ENCODE results near the gene RPS15A. TPM values are rescaled to one million over a fixed set of nuclear protein-coding genes. Genes with fewer than 3 reads are reported as not detected.
"Not testable (repeated sequence)": the region's sequence is repeated elsewhere in the genome, so short reads cannot be mapped to it uniquely, and the experiment has no call there.

Gene RPS15A
- polyA plus RNA-seq, 3 donors = 1,209 to 2,855 (median 1,397) TPM

DNA sequence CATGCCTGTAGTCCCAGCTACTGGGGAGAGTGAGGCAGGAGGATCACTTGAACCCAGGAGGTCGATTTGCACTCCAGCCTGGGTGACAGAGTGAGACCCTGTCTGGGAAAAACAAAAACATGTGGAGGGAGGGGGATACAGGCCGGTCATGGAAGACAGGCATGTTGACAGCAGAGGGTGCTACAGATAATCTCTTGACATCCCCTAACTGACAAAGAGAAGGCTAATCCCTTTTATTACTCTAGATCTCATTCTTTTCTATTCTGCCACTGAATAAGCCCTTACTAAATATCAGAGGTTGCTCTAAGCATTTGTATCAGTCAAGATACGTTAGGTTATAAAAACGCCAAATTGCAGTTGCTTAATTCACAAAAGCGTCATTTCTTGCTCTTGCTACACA lies 13.8 kb downstream of the RPS15A start:
- H3K36me3 Mint-ChIP-seq; H3K27me3 Mint-ChIP-seq (ENCODE audit: low read depth in 3 of 3); H3K27me3 ChIP-seq (ENCODE audit: control insufficient read depth in 2 of 2, insufficient read depth in 2 of 2, low read length in 2 of 2); H3K4me2 ChIP-seq (replicated peaks; ENCODE audit: extremely low read depth, low read length, poor library complexity, severe bottlenecking); H4K20me1 ChIP-seq (ENCODE audit: insufficient read depth, low read length); DNase-seq; H2AFZ ChIP-seq (ENCODE audit: insufficient read depth, low read depth, low read length, poor library complexity, severe bottlenecking); H3K4me3 ChIP-seq (replicated peaks in 1 of 3; ENCODE audit: low read depth in 2 of 3, low read length in 3 of 3); H3K9ac ChIP-seq (ENCODE audit: insufficient read depth, low read length, poor library complexity, severe bottlenecking); H3K9me3 ChIP-seq (replicated peaks in 1 of 2; ENCODE audit: control insufficient read depth in 1 of 2, insufficient read depth in 1 of 2, low read length in 2 of 2); H3K9me3 Mint-ChIP-seq; H3K79me2 ChIP-seq (ENCODE audit: insufficient read depth, low read length); intact Hi-C loops (cut with micrococcal nuclease); H3K36me3 ChIP-seq (replicated peaks in 1 of 2; ENCODE audit: control insufficient read depth in 1 of 2, insufficient read depth in 2 of 2, low read length in 2 of 2): not testable (repeated sequence)
- WGBS (ENCODE audit: insufficient coverage) = 73% methylated on average over 1 of the region's 5 CpGs
- H3K4me1 Mint-ChIP-seq = peaks cover 31% of the 10 kb centered on the region
- Histone ChIP-seq H3K4me1 (ENCODE audit: control insufficient read depth in 1 of 2, insufficient read depth in 2 of 2, low read length in 2 of 2) (peaks cover 9 to 27% of the 10 kb centered on the region in 2 donors), H3K27ac (ENCODE audit: low read depth in 1 of 2, low read length in 2 of 2) (peak overlapping the region in 1 of 2 donors; percentile 66)
- H3K4me3 Mint-ChIP-seq = peak overlapping the region in 1 of 2 donors; percentile 63
- peak overlapping the region; percentile 25 to 91 (median 83) for H3K27ac Mint-ChIP-seq

DNA sequence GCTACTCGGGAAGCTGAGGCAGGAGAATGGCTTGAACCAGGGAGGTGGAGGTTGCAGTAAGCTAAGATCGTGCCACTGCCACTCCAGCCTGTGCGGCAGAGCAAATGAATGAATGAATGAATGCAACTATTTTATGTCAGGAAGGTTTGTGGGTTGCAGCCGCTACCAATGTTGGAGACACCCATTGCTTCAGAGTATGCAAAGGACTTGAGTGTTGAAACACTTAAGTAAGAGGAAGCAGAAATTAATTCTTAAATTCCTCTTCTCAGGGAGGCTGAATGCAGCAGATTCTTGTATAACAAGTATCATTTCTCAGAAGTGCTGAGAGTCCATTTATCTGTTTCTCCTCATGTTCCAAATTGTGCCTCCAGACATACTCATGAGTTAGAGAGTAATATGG lies 15.5 kb downstream of the RPS15A start:
- H3K9me3 Mint-ChIP-seq; H3K9ac ChIP-seq (ENCODE audit: insufficient read depth, low read length, poor library complexity, severe bottlenecking); H3K36me3 Mint-ChIP-seq; intact Hi-C loops (cut with micrococcal nuclease); H3K27me3 Mint-ChIP-seq (ENCODE audit: low read depth in 3 of 3); H3K4me2 ChIP-seq (replicated peaks; ENCODE audit: extremely low read depth, low read length, poor library complexity, severe bottlenecking); H3K9me3 ChIP-seq (replicated peaks in 1 of 2; ENCODE audit: control insufficient read depth in 1 of 2, insufficient read depth in 1 of 2, low read length in 2 of 2); H2AFZ ChIP-seq (ENCODE audit: insufficient read depth, low read depth, low read length, poor library complexity, severe bottlenecking); H3K79me2 ChIP-seq (ENCODE audit: insufficient read depth, low read length); H3K27me3 ChIP-seq (ENCODE audit: control insufficient read depth in 2 of 2, insufficient read depth in 2 of 2, low read length in 2 of 2); H3K36me3 ChIP-seq (replicated peaks in 1 of 2; ENCODE audit: control insufficient read depth in 1 of 2, insufficient read depth in 2 of 2, low read length in 2 of 2); H4K20me1 ChIP-seq (ENCODE audit: insufficient read depth, low read length): not testable (repeated sequence)
- peaks cover 33% of the 10 kb centered on the region for H3K4me1 Mint-ChIP-seq
- peak overlapping the region in 1 of 2 donors; percentile 67 for H3K27ac ChIP-seq (ENCODE audit: low read depth in 1 of 2, low read length in 2 of 2)
- H3K27ac Mint-ChIP-seq = peak overlapping the region; percentile 74 to 89 (median 83)
- DNase-seq = peak; percentile 21 to 55 (median 32)
- WGBS (ENCODE audit: insufficient coverage) = 100% methylated on average over 1 of the region's 4 CpGs
- peaks cover 9 to 27% of the 10 kb centered on the region in 2 donors for H3K4me1 ChIP-seq (ENCODE audit: control insufficient read depth in 1 of 2, insufficient read depth in 2 of 2, low read length in 2 of 2)
- H3K4me3 ChIP-seq (replicated peaks in 1 of 3; ENCODE audit: low read depth in 2 of 3, low read length in 3 of 3) = peak overlapping the region in 1 of 3 experiments; percentile 5
- H3K4me3 Mint-ChIP-seq = peak overlapping the region in 1 of 2 donors; percentile 31

DNA sequence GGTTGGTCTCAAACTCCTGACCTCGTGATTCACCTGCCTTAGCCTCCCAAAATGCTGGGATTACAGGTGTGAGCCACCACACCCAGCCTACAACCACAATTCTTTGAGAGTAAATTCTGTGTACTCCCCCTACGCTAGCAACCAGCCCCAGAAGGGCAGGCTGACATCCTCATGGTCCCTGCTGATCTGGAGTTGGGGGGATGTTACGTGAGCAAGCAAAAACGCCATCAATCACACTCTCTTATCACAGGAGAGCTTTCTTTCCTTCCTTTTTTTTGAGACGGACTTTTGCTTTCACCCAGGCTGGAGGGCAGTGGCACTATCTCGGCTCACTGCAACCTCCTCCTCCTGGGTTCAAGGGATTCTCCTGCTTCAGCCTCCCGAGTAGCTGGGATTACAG lies 18.0 kb downstream of the RPS15A start:
- H3K4me3 ChIP-seq (replicated peaks in 1 of 3; ENCODE audit: low read depth in 2 of 3, low read length in 3 of 3); H3K27me3 Mint-ChIP-seq (ENCODE audit: low read depth in 3 of 3); intact Hi-C loops (cut with micrococcal nuclease); H4K20me1 ChIP-seq (ENCODE audit: insufficient read depth, low read length); H2AFZ ChIP-seq (ENCODE audit: insufficient read depth, low read depth, low read length, poor library complexity, severe bottlenecking); H3K27ac Mint-ChIP-seq; H3K36me3 Mint-ChIP-seq; H3K36me3 ChIP-seq (replicated peaks in 1 of 2; ENCODE audit: control insufficient read depth in 1 of 2, insufficient read depth in 2 of 2, low read length in 2 of 2); H3K27ac ChIP-seq (ENCODE audit: low read depth in 1 of 2, low read length in 2 of 2); H3K9me3 ChIP-seq (replicated peaks in 1 of 2; ENCODE audit: control insufficient read depth in 1 of 2, insufficient read depth in 1 of 2, low read length in 2 of 2); H3K27me3 ChIP-seq (ENCODE audit: control insufficient read depth in 2 of 2, insufficient read depth in 2 of 2, low read length in 2 of 2); H3K9ac ChIP-seq (ENCODE audit: insufficient read depth, low read length, poor library complexity, severe bottlenecking); DNase-seq; H3K9me3 Mint-ChIP-seq; H3K4me2 ChIP-seq (replicated peaks; ENCODE audit: extremely low read depth, low read length, poor library complexity, severe bottlenecking); H3K79me2 ChIP-seq (ENCODE audit: insufficient read depth, low read length): not testable (repeated sequence)
- 0% methylated on average over 1 of the region's 7 CpGs for WGBS (ENCODE audit: insufficient coverage)
- peaks cover 31% of the 10 kb centered on the region for H3K4me1 Mint-ChIP-seq
- H3K4me1 ChIP-seq (ENCODE audit: control insufficient read depth in 1 of 2, insufficient read depth in 2 of 2, low read length in 2 of 2) = peaks cover 9 to 27% of the 10 kb centered on the region in 2 donors
- peak overlapping the region in 1 of 2 donors; percentile 21 for H3K4me3 Mint-ChIP-seq

DNA sequence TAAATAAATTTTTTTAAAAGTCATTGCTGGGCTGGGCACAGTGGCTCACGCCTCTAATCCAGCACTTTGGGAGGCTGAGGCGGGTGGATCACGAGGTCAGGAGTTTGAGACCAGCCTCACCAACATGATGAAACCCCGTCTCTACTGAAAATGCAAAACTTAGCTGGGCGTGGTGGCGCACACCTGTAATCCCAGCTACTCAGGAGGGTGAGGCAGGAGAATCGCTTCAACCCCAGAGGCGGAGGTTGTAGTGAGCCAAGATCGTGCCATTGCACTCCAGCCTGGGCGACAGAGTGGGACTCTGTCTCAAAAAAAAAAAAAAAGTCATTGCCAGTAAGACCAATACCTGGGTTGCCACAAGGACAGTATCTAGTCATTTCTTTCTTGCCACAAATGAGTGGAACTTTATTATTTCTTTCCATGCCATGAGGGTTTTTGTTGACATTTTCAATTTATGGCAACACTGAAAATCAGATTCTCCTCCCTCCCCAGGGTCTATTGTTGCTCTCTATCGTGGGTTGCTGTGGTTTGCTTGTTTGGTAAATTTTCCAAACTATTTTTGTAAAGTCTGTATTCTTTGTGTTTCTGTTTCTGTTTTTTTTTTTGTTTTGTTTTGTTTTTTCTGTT lies 19.7 kb downstream of the RPS15A start:
- H4K20me1 ChIP-seq (ENCODE audit: insufficient read depth, low read length) = not testable (repeated sequence)

More for the DNA sequence above, 19.7 kb downstream of the RPS15A start:
- H2AFZ ChIP-seq (ENCODE audit: insufficient read depth, low read depth, low read length, poor library complexity, severe bottlenecking); H3K27me3 Mint-ChIP-seq (ENCODE audit: low read depth in 3 of 3); H3K27me3 ChIP-seq (ENCODE audit: control insufficient read depth in 2 of 2, insufficient read depth in 2 of 2, low read length in 2 of 2); H3K36me3 ChIP-seq (replicated peaks in 1 of 2; ENCODE audit: control insufficient read depth in 1 of 2, insufficient read depth in 2 of 2, low read length in 2 of 2); H3K79me2 ChIP-seq (ENCODE audit: insufficient read depth, low read length); H3K27ac ChIP-seq (ENCODE audit: low read depth in 1 of 2, low read length in 2 of 2); DNase-seq; H3K9me3 Mint-ChIP-seq; H3K9ac ChIP-seq (ENCODE audit: insufficient read depth, low read length, poor library complexity, severe bottlenecking); H3K4me2 ChIP-seq (replicated peaks; ENCODE audit: extremely low read depth, low read length, poor library complexity, severe bottlenecking); H3K4me3 ChIP-seq (replicated peaks in 1 of 3; ENCODE audit: low read depth in 2 of 3, low read length in 3 of 3); intact Hi-C loops (cut with micrococcal nuclease); H3K4me3 Mint-ChIP-seq; H3K36me3 Mint-ChIP-seq; H3K27ac Mint-ChIP-seq; H3K9me3 ChIP-seq (replicated peaks in 1 of 2; ENCODE audit: control insufficient read depth in 1 of 2, insufficient read depth in 1 of 2, low read length in 2 of 2): not testable (repeated sequence)
- 95% methylated on average over 8 of the region's 11 CpGs for WGBS (ENCODE audit: insufficient coverage)
- peaks cover 6 to 15% of the 10 kb centered on the region in 2 donors for H3K4me1 ChIP-seq (ENCODE audit: control insufficient read depth in 1 of 2, insufficient read depth in 2 of 2, low read length in 2 of 2)
- H3K4me1 Mint-ChIP-seq = peaks cover 23% of the 10 kb centered on the region
